NCI-H2081 (cell line): ENCODE measurements around the gene TRHDE.

ENCODE experiments used
- DNase-seq, 2 experiments: peaks; one replicate each; lab custom pipeline; 2025; lab: John Stamatoyannopoulos, UW

TRHDE gene

GRCh38 chr12:72442217-72442616 lies 170.0 kb downstream of the TRHDE start:
- DNase-seq, result no peak

GRCh38 chr12:72444125-72444524 lies 172.0 kb downstream of the TRHDE start:
- no peak for DNase-seq

- DNase-seq, result no peak
These were observed 172.4 kb downstream of the TRHDE start for GRCh38 chr12:72444566-72444965.

GRCh38 chr12:72448089-72448488 lies 175.9 kb downstream of the TRHDE start:
- no peak for DNase-seq

- DNase-seq, result peak in 1 of 2 experiments; percentile 4
These were observed 176.6 kb downstream of the TRHDE start for GRCh38 chr12:72448805-72449204.

GRCh38 chr12:72453066-72453465 lies 180.9 kb downstream of the TRHDE start:
- DNase-seq, result no peak

- DNase-seq, result no peak
These were observed 181.4 kb downstream of the TRHDE start for GRCh38 chr12:72453550-72453949.

GRCh38 chr12:72464471-72464870 lies 192.3 kb downstream of the TRHDE start:
- no peak for DNase-seq

GRCh38 chr12:72465155-72465554 lies 193.0 kb downstream of the TRHDE start:
- DNase-seq, result no peak

GRCh38 chr12:72465940-72466630 lies 193.9 kb downstream of the TRHDE start:
- DNase-seq, result no peak

GRCh38 chr12:72467985-72468384 lies 195.8 kb downstream of the TRHDE start:
- DNase-seq, result no peak

GRCh38 chr12:72468505-72468904 lies 196.3 kb downstream of the TRHDE start:
- no peak for DNase-seq

- no peak for DNase-seq
These were observed 199.6 kb downstream of the TRHDE start for GRCh38 chr12:72471806-72472205.

- peak in 1 of 2 experiments; percentile 4 for DNase-seq
These were observed 200.2 kb downstream of the TRHDE start for GRCh38 chr12:72472350-72472749.

GRCh38 chr12:72476301-72476700 lies 204.1 kb downstream of the TRHDE start:
- DNase-seq, result no peak

- no peak for DNase-seq
These were observed 213.0 kb downstream of the TRHDE start for GRCh38 chr12:72485017-72485701.

- DNase-seq, result no peak
These were observed 219.3 kb downstream of the TRHDE start for GRCh38 chr12:72491426-72491825.

- no peak for DNase-seq
These were observed 221.2 kb downstream of the TRHDE start for GRCh38 chr12:72493407-72493806.

- no peak for DNase-seq
These were observed 226.2 kb downstream of the TRHDE start for GRCh38 chr12:72498354-72498753.

- DNase-seq, result no peak
These were observed 227.1 kb downstream of the TRHDE start for GRCh38 chr12:72499244-72499643.

GRCh38 chr12:72502546-72502945 lies 230.4 kb downstream of the TRHDE start:
- no peak for DNase-seq

GRCh38 chr12:72505227-72505626 lies 233.1 kb downstream of the TRHDE start:
- DNase-seq, result no peak

- no peak for DNase-seq
These were observed 237.7 kb downstream of the TRHDE start for GRCh38 chr12:72509891-72510290.

GRCh38 chr12:72510772-72511171 lies 238.6 kb downstream of the TRHDE start:
- no peak for DNase-seq
